NB4 (cell line): ENCODE results near the gene COX18.

Experiments
- DNase-seq: peaks from one replicate; pipeline ENCODE4 v3.0.0; 2010; ENCODE audit warnings: low read depth
- H3K4me3 ChIP-seq: one replicate; pipeline ENCODE4 v1.5.1; 2011; ENCODE audit warnings: mild to moderate bottlenecking, low read depth, low read length, moderate library complexity
- CTCF ChIP-seq: IDR thresholded peaks from one replicate; pipeline ENCODE4 v1.5.1; 2012; ENCODE audit warnings: low read depth, low read length
- MAX ChIP-seq: IDR thresholded peaks from 2 replicates; pipeline ENCODE4 v1.6.1; 2011; ENCODE audit warnings: low read depth, low read length
- MYC ChIP-seq: IDR thresholded peaks from 2 replicates; pipeline ENCODE4 v1.6.1; 2011; ENCODE audit warnings: low read depth, low read length
- POLR2A ChIP-seq: IDR thresholded peaks from 2 replicates; pipeline ENCODE4 v1.6.1; 2011; ENCODE audit warnings: mild to moderate bottlenecking; ENCODE audit not compliant: insufficient read length; ENCODE audit errors: extremely low read depth

Gene COX18

GRCh38 chr4:73080789-73081188 lies 11.3 kb upstream of the COX18 start:
- TF ChIP-seq POLR2A: no peak
- no peak for TF ChIP-seq MAX
- no peak for TF ChIP-seq MYC
- TF ChIP-seq CTCF: no peak
- no peak overlapping the region for H3K4me3 ChIP-seq
- DNase-seq: no peak

- TF ChIP-seq MYC: no peak
- TF ChIP-seq CTCF: no peak
- TF ChIP-seq MAX: no peak
- no peak for TF ChIP-seq POLR2A
- H3K4me3 ChIP-seq: no peak overlapping the region
- no peak for DNase-seq
These were observed 6.3 kb upstream of the COX18 start for GRCh38 chr4:73075832-73076231.

- DNase-seq: no peak
- TF ChIP-seq POLR2A (no peak), MAX (peak; percentile 31; the same call in 1 of the 2 replicates)
- peak overlapping the region; percentile 64 for H3K4me3 ChIP-seq
These were observed 516 bp upstream of the COX18 start for GRCh38 chr4:73070074-73070390.

GRCh38 chr4:73068491-73069337 lies 802 bp downstream of the COX18 start:
- TF ChIP-seq MYC (no peak), POLR2A (no peak), CTCF (no peak), MAX (no peak)
- peak overlapping the region; percentile 77 for H3K4me3 ChIP-seq
- DNase-seq: peak; percentile 64

GRCh38 chr4:73067971-73068394 lies 1.5 kb downstream of the COX18 start:
- no peak for TF ChIP-seq MYC
- TF ChIP-seq POLR2A: no peak
- TF ChIP-seq MAX: no peak
- no peak for TF ChIP-seq CTCF
- DNase-seq: peak; percentile 28
- H3K4me3 ChIP-seq: peak overlapping the region; percentile 77

- TF ChIP-seq POLR2A (no peak), CTCF (no peak), MYC (no peak), MAX (no peak)
- DNase-seq: no peak
- no peak overlapping the region for H3K4me3 ChIP-seq
These were observed 2.6 kb downstream of the COX18 start for GRCh38 chr4:73066928-73067327.
